Measurements from ENCODE around the gene EIF3L.

EIF3L gene

DNA sequence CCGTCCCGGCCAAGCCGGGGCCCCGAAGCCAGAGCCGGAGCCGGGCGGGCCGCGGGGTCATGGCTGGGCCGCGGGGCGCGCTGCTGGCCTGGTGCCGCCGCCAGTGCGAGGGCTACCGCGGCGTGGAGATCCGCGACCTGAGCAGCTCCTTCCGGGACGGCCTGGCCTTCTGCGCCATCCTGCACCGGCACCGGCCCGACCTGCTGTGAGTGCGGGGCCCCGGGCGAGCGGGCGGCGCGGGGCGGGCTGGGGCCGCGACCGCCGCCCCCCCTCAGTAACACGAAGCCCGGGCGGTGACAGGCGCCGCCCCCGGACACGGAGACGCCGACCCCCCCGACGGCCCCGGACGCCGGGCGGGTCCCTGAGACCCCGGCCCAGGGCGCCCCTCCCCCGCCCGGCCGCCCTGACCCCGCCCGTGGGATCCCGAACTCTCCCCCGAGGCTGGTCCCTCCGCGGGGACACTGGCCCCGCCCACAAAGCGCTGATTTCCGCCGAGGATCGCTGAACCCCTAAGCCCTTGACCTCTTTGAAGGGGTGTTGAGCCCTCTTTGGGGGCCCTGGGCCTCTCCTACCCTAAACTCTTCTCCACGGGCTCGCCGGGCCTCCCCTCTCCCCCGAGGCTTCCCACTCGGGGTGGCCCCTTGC, 57.3 kb downstream of the EIF3L start:
- DNase-seq, result peak; percentile 24

DNA sequence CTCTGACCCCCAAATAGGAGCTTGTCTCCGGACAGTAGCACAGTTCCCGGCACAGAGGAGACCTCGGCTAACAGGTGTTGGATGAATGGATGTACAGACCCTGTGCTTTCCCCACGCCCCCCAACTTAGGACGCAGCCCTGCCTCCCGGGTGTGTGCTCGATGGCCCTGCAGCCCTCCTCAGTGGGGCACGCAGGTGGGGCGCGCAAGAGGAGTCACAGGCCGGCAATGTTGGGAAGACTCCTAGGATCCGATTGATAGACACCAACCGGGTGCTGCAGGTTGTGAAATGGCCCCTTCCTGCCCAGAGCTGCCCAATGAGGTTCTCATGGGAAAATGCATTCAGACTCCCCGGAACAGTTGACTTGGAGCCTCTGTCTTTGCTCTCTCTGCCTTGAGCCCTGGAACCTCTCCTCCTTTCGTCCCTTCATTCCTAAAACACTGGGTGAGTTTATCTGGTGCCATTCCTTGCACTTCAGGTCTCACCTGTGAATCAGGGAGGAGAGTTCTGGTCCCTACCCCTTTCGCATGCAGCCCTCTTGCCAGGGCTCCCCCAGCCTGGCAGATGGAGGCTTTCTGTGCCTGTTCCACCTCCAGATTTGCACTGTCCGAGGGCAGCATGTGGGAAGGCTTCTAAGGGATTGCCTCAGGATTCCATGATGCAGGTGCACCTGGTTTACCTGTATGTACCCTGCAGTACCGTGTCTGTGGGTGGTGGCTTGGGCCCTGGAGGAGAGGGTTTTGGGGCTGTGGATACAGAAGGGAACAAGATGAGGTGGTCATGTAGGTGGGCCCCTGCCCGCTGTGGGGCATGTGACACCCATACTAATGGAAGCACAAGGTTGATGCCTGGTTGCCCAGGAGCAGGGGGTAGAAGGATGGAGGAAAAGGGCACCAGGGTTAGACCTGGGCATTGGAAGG, 58.1 kb downstream of the EIF3L start:
- peak; percentile 13 for DNase-seq

DNA sequence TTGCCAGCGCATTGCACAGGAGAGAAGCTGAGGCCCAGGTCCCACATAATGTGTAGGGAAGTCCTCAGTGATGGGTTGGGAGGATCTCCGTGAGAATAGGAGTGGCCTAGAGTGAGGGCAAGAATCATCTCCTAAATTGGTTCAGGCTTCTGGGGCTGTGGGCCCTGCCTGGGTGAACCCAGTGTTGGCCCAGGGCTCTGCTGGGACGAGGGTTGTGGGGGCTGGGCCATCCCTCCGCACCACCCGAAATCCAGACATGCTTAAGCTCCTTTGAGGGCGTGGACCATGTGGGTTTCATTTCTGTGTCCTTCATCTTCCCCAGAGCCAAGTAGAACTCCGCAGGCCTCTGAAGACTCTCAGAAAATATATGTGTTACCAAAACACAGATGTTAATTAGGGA, 60.5 kb downstream of the EIF3L start:
- peak; percentile 66 for DNase-seq

DNA sequence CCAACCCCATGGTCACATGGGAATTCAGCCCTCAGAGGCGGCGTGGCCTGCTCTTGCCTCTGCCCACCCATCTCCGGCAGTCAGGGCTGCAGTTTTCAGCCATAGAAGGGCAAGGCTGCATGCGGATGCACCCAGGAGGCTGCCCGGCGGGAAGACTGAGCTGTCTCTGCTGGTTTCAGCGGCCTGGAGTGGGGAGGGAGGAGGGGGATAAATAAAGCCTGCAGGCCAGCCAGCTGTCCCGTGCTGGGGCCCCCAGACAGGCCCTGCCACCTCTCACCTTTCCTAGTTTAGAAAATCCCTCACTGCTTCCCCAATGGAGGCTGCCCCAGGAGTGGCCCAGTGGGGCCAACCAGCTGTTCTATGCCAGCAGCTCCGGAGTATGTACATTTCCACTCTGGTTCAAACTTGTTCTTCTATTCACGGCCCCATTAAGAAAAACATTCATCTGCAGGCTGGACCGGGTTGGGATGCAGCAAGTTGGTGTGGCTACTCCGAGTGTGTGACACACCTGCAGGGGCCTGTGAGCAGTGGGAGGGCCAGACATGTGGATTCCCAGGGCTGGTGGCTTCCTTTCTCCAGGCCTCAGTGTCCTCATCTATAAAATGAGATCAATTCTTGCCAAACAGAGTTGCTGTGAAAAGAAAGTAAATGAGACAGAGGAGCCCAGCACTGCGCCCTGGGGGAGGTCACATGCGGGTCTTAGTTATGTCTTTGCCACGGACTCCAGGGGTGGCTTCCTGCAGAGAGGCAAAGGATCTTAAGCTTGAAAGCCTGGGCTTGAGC, 61.9 kb downstream of the EIF3L start:
- peak; percentile 50 for DNase-seq

DNA sequence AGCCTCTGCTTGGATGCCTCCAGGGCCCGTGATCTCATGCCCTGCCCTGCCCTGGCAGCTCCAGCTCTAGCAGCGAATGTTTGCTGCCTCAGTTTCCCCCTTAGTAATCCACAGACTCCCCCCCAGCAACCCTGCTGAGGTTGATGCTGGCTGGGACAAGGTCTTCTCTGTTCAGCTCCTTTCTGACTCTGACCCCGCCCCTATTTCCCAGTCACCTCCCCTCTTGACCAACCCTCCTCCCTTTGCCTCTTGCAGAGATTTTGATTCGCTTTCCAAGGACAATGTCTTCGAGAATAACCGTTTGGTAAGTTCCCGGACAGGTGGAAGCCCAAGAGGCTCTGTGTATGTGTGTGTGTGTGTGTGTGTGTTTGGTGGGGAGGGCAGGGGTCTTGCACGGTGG, 62.5 kb downstream of the EIF3L start:
- no peak for DNase-seq

DNA sequence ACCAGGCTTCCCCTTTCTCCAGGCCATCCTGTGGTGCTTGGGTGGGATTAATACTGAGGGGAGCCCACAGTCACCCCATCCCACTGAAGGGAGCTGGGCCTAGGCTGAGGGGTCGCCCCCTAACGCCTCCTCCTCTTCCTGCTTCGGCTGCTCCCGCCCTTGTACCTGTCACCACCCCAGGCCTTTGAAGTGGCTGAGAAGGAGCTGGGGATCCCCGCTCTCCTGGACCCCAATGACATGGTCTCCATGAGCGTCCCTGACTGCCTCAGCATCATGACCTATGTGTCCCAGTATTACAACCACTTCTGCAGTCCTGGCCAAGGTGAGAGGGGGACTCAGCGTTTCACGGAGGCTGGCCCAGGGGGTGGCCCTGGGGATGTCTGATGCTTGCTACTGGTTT, 63.0 kb downstream of the EIF3L start:
- no peak for DNase-seq

DNA sequence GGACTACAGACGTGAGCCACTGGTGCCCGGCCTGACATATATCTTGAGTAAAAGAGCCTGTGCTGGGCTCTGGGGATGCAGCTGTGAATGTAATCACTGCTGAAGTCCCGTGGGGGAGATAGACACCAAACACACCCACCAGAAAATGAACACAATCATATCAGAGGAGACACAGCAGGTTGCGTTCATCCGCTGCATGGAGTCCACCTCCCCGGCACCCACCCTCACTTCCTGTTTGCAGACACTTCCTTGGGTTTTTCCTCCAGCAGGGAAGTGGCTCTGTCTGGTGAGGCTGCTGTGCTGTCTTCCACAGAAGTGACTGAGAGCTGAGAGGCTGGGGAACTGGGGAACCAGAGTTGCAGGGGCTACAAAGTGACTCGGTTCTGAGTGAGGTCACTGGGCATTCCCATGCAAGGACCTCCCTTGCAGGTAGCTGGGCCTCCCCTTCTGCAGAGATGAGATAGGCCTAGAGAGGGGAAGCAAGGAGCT, 64.1 kb downstream of the EIF3L start:
- no peak for DNase-seq

DNA sequence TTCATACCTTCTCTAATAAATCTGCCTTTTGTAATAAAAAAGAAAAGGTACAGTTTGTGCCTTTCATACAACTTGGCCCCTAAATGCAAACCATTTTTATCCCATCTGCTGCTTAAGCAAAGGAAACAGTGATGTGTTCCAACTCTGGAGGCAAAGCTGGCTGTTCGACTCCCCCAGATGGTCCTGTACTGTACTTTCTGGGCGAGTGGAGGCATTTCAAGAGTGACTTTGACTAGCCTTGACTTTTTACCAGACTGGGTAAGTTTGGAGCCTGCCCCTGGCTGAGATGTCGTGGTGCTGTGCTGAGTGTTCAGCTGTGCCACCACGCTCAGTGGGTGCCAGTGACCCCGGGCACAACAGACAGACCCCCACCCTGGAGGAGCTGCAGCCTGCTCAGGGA, 67.1 kb downstream of the EIF3L start:
- no peak for DNase-seq

DNA sequence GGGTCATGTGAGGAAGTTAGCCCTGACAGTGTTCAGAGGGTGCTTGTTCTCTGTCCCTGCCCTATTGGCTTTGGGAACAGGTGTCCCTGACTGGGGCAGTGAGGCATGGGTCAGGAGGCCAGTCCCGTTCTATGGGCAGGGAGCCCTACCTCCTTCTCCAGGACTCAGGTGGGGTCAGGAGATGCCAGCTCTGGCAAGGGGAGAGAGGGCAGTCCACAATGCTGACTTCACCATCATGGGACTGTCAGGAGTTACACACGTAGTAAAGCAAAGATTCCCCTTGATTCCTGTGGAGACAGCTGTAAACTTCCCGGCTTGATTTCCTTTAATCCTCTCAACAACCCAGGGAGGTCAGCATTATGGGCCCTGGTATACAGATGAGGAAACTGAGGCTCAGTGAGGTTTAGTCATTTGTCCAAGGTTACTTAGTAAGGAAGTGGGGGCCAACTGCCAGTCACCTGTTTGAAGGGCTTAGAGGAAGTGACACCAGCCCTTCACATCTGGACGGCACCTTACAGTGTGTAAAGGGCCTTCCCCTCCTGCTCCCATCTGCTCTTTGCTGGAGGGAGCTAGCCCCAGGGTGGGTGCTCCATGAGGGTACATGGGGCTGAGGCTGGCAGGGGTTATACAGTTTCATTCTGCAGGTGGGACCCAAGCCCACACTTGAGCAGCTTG, 68.8 kb downstream of the EIF3L start:
- DNase-seq, result no peak

DNA sequence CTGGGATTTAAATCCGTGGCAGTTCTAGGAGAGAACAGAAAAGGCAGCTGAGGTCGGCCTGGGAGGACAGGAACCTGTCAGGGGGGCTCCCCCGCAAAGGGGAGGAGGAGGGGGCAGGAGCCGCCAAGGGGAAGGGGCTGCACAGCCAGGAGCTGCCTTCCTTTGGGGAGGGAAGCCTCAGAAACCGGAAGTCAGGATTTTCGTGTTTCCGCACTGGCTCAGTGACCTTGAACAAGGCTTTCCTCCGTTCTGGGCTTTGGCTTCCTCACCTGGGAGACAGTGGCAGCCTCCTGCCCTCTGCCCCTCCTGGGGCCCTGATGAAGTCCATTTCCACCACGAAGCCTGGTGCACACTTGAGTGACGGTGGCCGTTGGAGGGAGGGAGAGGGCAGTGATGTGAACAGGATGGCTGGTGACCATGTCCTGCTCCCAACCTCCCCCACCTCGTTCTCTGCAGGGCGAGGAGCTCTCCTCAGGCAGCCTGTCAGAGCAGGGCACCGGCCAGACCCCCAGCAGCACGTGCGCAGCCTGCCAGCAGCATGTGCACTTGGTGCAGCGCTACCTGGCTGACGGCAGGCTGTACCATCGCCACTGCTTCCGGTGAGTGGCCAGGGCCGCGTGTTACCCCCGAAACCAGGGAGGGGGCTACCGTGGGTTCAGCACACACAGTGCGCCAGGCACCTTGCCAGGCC, 69.5 kb downstream of the EIF3L start:
- no peak for DNase-seq

DNA sequence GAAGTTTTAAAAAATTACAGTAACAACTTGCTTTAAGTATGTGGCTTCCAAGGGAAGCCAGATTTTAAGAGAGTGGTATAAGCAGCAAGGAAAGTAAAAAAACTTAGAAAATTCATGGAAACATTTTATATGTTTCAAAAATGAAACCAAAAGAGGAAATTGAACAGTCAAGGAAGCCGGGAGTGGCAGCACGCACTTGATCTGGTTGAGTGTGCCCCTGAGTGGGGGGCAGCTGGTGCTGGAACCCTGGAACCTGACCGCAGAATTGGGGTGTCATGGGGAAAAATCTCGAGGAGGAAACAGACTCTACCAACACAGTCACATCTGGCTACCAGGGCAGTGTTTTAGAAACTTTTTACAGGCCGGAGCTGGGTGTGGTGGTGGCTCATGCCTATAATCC, 70.9 kb downstream of the EIF3L start:
- DNase-seq, result no peak

DNA sequence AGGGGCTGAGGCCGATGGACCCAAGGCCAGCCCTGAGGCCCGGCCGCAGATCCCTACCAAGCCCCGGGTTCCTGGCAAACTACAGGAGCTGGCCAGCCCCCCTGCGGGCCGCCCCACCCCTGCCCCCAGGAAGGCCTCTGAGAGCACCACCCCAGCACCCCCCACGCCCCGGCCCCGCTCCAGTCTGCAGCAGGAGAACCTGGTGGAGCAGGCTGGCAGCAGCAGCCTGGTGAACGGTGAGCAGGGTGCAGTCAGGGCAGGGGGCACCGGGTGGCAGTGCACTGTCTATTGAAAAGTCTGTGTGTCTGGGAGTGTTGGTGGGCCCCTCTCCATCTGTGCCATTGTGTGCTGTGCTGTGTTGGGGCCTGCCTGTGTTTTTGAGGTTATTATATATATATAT, 73.0 kb downstream of the EIF3L start:
- DNase-seq, result no peak

DNA sequence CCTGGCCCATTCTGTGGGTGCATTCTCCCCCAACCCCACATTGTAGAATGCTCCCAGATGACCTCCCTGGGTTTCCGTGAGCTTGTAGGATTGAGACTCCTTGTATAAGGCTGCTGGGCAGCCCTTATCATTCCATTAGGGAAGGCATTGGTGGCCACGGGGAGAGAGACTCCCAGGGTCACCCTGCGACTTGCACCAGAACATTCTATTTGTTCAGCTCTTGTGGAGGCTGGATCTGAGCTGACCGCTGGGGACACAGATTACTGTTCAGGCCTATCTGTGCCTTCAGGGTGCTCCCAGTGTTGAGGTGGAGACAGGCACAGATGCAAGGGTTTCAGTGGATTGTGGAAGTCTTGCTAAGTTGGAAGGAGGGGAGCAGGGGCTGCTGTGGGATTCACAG, 74.7 kb downstream of the EIF3L start:
- no peak for DNase-seq

DNA sequence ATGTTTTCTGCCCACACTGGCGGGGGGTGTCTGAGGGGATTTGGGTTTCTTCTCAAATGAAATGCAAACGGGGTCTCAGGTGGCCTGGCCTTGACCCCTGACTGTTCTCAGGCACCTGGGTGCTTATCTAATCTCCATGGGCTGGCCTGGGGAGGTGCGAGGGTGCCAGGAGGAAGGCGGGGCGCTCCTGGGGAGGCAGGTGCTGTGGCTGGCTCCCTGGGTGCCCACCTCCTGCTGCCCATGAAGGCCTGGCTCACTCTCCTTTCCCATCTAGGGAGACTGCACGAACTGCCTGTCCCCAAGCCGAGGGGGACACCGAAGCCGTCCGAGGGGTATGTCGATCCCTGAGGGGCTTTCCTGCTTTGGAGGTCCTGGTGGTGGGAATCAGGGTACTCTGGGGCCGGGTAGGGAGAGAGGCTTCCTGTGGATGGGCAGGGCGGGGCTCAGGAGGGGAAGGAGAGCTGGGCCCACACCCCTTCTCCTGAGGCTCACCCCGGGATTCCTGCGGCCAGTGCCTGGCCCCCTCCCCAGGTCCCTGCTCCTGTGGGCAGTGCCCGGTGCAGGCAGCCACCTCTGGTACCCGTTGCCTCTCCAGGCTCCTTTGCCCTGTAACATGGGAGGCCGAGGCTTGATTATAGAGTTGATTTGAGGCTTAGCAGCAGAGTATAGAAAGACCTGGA, 75.3 kb downstream of the EIF3L start:
- no peak for DNase-seq

DNA sequence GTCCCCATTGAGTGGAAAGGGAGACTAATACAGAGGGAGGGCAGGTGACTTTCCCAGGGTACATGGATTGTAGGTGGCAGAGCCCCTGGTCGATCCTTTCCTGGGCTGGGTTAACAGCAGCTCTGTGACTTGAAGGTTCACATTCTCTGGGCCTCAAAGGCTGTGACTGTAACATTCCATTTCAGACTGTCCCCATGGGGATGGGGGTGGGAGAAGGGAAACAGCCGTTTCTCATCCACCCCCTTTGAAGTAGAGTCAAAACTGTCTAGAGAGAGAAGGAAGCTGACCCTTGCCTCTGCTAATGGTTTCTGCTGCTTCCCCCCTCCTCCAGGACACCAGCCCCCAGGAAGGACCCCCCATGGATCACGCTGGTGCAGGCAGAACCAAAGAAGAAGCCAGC, 76.1 kb downstream of the EIF3L start:
- DNase-seq, result peak; percentile 51

DNA sequence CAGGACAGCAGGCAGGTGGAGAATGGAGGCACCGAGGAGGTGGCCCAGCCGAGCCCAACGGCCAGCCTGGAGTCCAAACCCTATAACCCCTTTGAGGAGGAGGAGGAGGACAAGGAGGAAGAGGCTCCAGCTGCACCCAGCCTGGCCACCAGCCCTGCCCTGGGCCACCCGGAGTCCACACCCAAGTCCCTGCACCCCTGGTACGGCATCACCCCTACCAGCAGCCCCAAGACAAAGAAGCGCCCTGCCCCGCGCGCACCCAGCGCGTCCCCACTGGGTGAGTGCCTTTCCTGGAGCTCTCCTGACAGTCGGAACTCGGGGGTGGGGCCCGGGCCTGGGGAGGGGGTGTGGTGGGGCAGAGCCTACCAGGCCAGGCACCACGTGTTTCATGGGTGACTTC, 76.5 kb downstream of the EIF3L start:
- DNase-seq, result no peak

DNA sequence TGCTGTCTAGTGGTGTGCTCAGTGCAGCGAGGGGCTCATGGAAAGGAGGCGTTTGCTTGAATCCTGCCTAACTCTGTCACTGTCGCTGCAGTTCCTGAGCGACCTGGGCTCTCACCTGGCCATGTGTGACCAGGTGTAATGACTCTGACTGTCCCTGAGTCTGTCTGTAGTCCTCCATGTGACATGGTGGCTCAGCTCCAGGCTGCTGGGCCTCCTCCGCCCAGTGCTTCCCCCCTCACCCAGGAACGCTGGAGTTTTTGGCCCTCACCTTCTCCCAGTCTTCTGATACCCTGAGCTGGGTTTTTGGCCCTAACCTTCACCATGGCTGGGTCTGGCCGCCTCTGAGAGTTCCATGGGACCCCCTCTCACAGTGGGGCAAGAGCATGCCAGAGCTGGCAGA, 77.1 kb downstream of the EIF3L start:
- DNase-seq, result no peak

DNA sequence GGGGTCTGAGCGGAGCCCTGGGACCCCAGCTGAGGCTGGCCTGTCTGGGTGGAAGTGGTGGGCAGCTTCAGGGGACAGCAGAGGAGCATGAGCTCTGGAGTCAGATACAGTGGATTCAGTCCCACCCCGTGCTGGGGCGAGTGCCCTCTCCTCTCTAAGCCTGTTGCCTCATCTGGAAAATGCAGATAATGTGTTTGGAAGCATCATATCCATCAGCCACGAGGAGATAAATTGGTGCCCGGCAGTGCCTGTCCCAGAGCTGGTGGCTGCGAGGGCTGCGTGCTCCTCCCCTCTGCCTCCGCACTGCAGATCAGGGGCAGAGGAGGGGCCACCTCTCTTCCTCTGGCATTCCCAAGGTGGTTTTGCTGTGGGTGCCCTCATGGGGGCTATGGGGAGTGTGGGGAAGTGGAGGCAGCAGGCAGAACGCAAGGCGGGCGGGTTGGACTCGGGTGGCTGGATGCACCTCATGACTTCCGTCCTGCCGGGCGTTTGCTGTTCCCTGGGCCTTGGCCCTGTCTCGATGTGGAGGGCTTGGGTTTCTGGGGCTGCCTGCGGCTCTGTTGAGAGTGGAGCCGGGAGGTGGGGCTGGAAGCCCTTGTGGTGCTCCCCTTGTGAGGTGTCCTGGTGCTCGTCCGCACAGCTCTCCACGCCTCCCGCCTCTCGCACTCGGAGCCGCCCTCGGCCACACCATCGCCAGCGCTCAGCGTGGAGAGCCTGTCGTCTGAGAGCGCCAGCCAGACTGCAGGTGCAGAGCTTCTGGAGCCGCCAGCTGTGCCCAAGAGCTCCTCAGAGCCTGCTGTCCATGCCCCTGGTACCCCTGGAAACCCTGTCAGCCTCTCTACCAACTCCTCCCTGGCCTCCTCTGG, 77.8 kb downstream of the EIF3L start:
- no peak for DNase-seq

DNA sequence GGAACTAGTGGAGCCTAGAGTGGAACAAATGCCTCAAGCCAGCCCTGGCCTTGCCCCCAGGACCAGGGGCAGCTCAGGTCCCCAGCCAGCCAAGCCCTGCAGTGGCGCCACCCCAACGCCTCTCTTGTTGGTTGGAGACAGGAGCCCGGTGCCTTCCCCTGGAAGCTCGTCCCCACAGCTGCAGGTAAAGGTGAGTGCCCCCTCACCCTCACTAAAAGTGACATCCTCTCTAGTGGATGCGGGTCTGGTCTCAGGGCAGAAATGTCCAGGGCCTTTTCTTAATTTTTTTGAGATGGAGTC, 78.4 kb downstream of the EIF3L start:
- no peak for DNase-seq

DNA sequence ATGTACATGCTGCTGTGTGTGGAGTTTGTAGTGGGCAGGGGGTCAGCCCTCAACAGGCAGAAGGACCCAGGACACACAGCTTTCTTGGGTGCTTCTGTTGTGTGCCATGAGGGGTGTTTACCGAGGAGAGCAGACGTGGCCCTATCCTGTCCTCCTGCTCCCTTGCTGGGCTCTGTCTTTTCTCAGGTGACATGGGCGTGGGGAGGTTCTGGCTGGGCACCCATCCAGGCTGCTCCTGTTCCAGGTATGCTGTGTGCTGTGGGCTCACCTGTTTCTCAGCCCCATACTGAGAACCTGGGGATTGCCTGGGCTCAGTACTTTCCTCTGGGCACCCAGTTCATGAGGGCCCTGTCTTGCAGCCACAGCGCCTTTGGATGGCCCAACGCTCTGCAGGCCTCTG, 80.2 kb downstream of the EIF3L start:
- no peak for DNase-seq

Data from fibroblast of skin of back (primary cell).